ENCODE results near the gene MAP3K19. TPM values are rescaled to one million over a fixed set of nuclear protein-coding genes. Genes with fewer than 3 reads are reported as not detected.

Gene MAP3K19
- total RNA-seq, 4 donors from 2014 or later, result not detected

DNA sequence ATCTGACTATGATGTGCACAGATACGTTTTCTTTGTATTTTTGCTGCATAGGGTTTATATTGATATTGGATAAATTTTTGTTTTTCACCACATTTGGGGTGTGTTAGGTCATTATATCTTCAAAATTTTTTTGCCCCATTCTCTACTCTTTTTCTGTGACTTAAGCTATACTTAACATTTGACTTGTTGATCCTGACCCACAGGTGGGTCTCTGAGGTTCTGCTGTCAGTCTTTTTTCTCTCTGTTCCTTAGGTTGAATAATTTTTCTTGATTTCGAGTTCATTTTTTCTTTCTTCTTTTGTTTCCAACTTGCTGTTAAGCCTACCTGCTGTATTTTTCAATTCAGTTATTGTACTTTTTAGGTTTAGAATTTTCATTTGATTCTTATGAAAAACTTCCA lies 16.9 kb upstream of the MAP3K19 start:
- no peak for ATAC-seq
- H3K9me3 ChIP-seq, result no peaks in the 10 kb centered on the region
- no peak overlapping the region for H3K4me3 ChIP-seq
- no peak overlapping the region for H3K27ac ChIP-seq
- peaks cover 0 to 24% of the 10 kb centered on the region in 2 donors for H3K36me3 ChIP-seq
- TF ChIP-seq, protein P1, sequence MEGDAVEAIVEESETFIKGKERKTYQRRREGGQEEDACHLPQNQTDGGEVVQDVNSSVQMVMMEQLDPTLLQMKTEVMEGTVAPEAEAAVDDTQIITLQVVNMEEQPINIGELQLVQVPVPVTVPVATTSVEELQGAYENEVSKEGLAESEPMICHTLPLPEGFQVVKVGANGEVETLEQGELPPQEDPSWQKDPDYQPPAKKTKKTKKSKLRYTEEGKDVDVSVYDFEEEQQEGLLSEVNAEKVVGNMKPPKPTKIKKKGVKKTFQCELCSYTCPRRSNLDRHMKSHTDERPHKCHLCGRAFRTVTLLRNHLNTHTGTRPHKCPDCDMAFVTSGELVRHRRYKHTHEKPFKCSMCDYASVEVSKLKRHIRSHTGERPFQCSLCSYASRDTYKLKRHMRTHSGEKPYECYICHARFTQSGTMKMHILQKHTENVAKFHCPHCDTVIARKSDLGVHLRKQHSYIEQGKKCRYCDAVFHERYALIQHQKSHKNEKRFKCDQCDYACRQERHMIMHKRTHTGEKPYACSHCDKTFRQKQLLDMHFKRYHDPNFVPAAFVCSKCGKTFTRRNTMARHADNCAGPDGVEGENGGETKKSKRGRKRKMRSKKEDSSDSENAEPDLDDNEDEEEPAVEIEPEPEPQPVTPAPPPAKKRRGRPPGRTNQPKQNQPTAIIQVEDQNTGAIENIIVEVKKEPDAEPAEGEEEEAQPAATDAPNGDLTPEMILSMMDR (IDR thresholded peaks at IDR 0.05), result no peak
- no peak for TF ChIP-seq POLR2A (IDR thresholded peaks at IDR 0.05)
- H3K4me1 ChIP-seq, result peaks cover 0 to 47% (median 9%) of the 10 kb centered on the region in 3 donors
- 67 to 93% methylated on average over 1 to 2 of the region's 2 CpGs for WGBS, 2 donors (ENCODE audit: low coverage in 1 of 2)
- no peaks in the 10 kb centered on the region for H3K27me3 ChIP-seq

GRCh38 chr2:135063210-135063609 lies 16.0 kb upstream of the MAP3K19 start:
- Histone ChIP-seq H3K9me3 (no peaks in the 10 kb centered on the region), H3K27ac (no peak overlapping the region), H3K4me1 (peaks cover 0 to 52% (median 9%) of the 10 kb centered on the region in 3 donors), H3K36me3 (peaks cover 0 to 24% of the 10 kb centered on the region in 2 donors), H3K27me3 (no peaks in the 10 kb centered on the region), H3K4me3 (no peak overlapping the region)
- no peak for TF ChIP-seq POLR2AphosphoS5 (IDR thresholded peaks at IDR 0.05)
- no peak for TF ChIP-seq EP300 (IDR thresholded peaks at IDR 0.05)
- no peak for ATAC-seq
- 86 to 96% methylated on average over 1 of the region's 1 CpG for WGBS, 2 donors (ENCODE audit: low coverage in 1 of 2)

DNA sequence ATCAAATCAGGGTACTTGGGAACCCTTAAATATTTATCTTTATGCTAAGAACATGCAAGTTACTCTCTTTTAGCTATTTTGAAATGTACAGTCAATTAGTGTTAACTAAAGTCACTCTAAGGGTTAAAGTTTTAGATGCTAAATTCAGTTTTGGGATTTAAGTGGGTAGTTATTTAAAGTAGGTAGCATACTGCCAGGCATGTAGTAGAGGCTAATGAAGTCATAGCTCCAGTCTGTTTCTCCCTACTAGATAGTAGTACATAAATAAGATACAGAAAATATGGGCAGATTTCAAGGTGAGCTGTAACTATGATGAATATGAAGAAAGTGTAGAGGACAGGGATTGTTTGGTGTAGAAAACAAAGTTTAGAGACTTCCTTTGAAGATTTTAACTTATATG lies 12.3 kb upstream of the MAP3K19 start:
- TF ChIP-seq POLR2AphosphoS5 (IDR thresholded peaks at IDR 0.05), result no peak
- TF ChIP-seq, protein P1 (IDR thresholded peaks at IDR 0.05), result no peak
- H3K27ac ChIP-seq, result no peak overlapping the region
- ATAC-seq, result no peak
- H3K4me3 ChIP-seq, result no peak overlapping the region
- peaks cover 0 to 24% of the 10 kb centered on the region in 2 donors for H3K36me3 ChIP-seq
- H3K4me1 ChIP-seq, result peaks cover 4 to 59% (median 5%) of the 10 kb centered on the region in 3 donors
- H3K27me3 ChIP-seq, result no peaks in the 10 kb centered on the region
- no peaks in the 10 kb centered on the region for H3K9me3 ChIP-seq

DNA sequence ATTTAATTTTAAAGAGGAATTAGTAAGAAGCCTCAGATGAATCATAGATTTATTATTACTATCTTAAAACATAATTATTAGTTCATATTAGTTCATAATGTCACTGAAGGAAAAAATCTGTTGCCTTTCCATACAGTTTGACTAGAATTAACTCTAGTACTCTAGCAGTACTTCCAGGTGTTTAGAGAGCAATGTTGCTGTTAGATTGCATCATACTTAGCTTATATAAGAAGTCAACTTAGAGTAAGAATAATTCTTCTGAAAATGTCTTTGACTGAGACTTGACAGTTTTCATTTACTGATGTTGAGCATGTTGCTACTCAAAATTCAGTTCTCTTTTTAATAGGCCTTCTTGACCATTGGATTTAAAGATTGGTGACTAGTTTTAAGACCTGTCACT lies 9.5 kb upstream of the MAP3K19 start:
- peaks cover 3 to 59% (median 4%) of the 10 kb centered on the region in 3 donors for H3K4me1 ChIP-seq
- ATAC-seq, result no peak
- TF ChIP-seq EP300 (IDR thresholded peaks at IDR 0.05), result no peak
- TF ChIP-seq POLR2A (IDR thresholded peaks at IDR 0.05), result no peak
- TF ChIP-seq, protein P1 (IDR thresholded peaks at IDR 0.05), result no peak
- no peak for TF ChIP-seq POLR2AphosphoS5 (IDR thresholded peaks at IDR 0.05)

GRCh38 chr2:135055182-135055786 lies 8.0 kb upstream of the MAP3K19 start:
- Histone ChIP-seq H3K36me3 (peaks cover 0 to 4% of the 10 kb centered on the region in 2 donors), H3K27me3 (no peaks in the 10 kb centered on the region), H3K4me1 (peaks cover 3 to 62% (median 4%) of the 10 kb centered on the region in 3 donors), H3K4me3 (no peak overlapping the region), H3K9me3 (no peaks in the 10 kb centered on the region), H3K27ac (peak overlapping the region in 2 of 4 donors; percentile 15 to 24)
- TF ChIP-seq EP300 (IDR thresholded peaks at IDR 0.05) (no peak), POLR2AphosphoS5 (IDR thresholded peaks at IDR 0.05) (peak; percentile 29)
- TF ChIP-seq, protein P1 (IDR thresholded peaks at IDR 0.05), result no peak
- no peak for ATAC-seq
- WGBS, 2 donors (ENCODE audit: low coverage in 1 of 2), result 43 to 50% methylated on average over 2 of the region's 2 CpGs

More for the DNA sequence above, 9.5 kb upstream of the MAP3K19 start:
- Histone ChIP-seq H3K4me3 (no peak overlapping the region), H3K27me3 (no peaks in the 10 kb centered on the region), H3K36me3 (peaks cover 0 to 19% of the 10 kb centered on the region in 2 donors), H3K9me3 (no peaks in the 10 kb centered on the region), H3K27ac (no peak overlapping the region)
